Measurements from ENCODE around the gene ADCY10. TPM values are rescaled to one million over a fixed set of nuclear protein-coding genes. Genes with fewer than 3 reads are reported as not detected.
A peak's percentile ranks its signal among the peaks of the same experiment; 100 is the strongest.

Gene ADCY10
- total and polyA plus RNA-seq, 9 of the 15 experiments (the other 6 are each of a cell fraction or from before 2014, with no cell fraction given): 0.08 to 0.86 (median 0.22) TPM

- TF ChIP-seq ARID4B (CRISPR knock-in tag; IDR thresholded peaks at IDR 0.05) (no peak), PCBP2 (IDR thresholded peaks at IDR 0.05; ENCODE audit: low read depth, low read length, poor library complexity, severe bottlenecking) (no peak), E2F1 (CRISPR knock-in tag; IDR thresholded peaks at IDR 0.05) (no peak), ZNF766 (CRISPR knock-in tag; conservative IDR thresholded peaks at IDR 0.05) (peak; percentile 52; the same call in 1 of the 2 replicates), CBFA2T2 (conservative IDR thresholded peaks at IDR 0.05) (peak; percentile 41), MYNN (IDR thresholded peaks at IDR 0.05) (no peak), MYNN (CRISPR knock-in tag; IDR thresholded peaks at IDR 0.05) (no peak), HMGN3 (IDR thresholded peaks at IDR 0.05; ENCODE audit: borderline replicate concordance, extremely low read depth, insufficient read length, low read depth, low read length) (no peak), CC2D1A (IDR thresholded peaks at IDR 0.05) (0 out of 2 replicates have a peak, but pooled peaks have one; percentile 23), HNRNPK (IDR thresholded peaks at IDR 0.05; ENCODE audit: low read depth, low read length, poor library complexity, severe bottlenecking) (no peak), KDM1A (IDR thresholded peaks at IDR 0.05) (peak; percentile 6 to 29; a peak in 1 of 4 replicates), CTCF (IDR thresholded peaks at IDR 0.05 in 2 of 3, conservative IDR thresholded peaks at IDR 0.05 in 1 of 3; ENCODE audit: insufficient read depth in 2 of 3, low read depth in 1 of 3, low read length in 3 of 3) (no peak), ZBTB17 (CRISPR knock-in tag; IDR thresholded peaks at IDR 0.05) (no peak), MXI1 (IDR thresholded peaks at IDR 0.05; ENCODE audit: low read depth, low read length) (no peak), CEBPZ (IDR thresholded peaks at IDR 0.05; ENCODE audit: borderline replicate concordance, low read depth, low read length) (no peak), SNAPC5 (CRISPR knock-in tag; IDR thresholded peaks at IDR 0.05) (no peak)
Observed at GRCh38 chr1:167861664-167862381, 52.1 kb downstream of the ADCY10 start (continued).
